Retinal pigment epithelial cell (primary cell): Measurements from ENCODE around the gene ZFP69.

Source experiments
- DNase-seq: peaks from one replicate; pipeline ENCODE4 v3.0.0-alpha.2; 2010; ENCODE audit warnings: low read depth
- H3K4me3 ChIP-seq: 2 replicates; pipeline ENCODE4 v1.5.1; 2011; ENCODE audit warnings: mild to moderate bottlenecking, low read length, control low read depth, moderate library complexity
- TF ChIP-seq, protein P1 (sequence below): conservative IDR thresholded peaks from 2 replicates; pipeline ENCODE4 v1.5.1; 2011; ENCODE audit warnings: low read depth, low read length, control low read depth, inconsistent platforms

ZFP69 gene

GRCh38 chr1:40534589-40534988 is 57.5 kb downstream of the ZFP69 start:
- H3K4me3 ChIP-seq = no peak overlapping the region
- no peak for DNase-seq
- TF ChIP-seq, protein P1, sequence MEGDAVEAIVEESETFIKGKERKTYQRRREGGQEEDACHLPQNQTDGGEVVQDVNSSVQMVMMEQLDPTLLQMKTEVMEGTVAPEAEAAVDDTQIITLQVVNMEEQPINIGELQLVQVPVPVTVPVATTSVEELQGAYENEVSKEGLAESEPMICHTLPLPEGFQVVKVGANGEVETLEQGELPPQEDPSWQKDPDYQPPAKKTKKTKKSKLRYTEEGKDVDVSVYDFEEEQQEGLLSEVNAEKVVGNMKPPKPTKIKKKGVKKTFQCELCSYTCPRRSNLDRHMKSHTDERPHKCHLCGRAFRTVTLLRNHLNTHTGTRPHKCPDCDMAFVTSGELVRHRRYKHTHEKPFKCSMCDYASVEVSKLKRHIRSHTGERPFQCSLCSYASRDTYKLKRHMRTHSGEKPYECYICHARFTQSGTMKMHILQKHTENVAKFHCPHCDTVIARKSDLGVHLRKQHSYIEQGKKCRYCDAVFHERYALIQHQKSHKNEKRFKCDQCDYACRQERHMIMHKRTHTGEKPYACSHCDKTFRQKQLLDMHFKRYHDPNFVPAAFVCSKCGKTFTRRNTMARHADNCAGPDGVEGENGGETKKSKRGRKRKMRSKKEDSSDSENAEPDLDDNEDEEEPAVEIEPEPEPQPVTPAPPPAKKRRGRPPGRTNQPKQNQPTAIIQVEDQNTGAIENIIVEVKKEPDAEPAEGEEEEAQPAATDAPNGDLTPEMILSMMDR = no peak

GRCh38 chr1:40535732-40536131 is 58.6 kb downstream of the ZFP69 start:
- no peak overlapping the region for H3K4me3 ChIP-seq
- TF ChIP-seq, protein P1 = no peak
- no peak for DNase-seq

GRCh38 chr1:40539338-40539737 is 62.2 kb downstream of the ZFP69 start:
- DNase-seq = no peak
- TF ChIP-seq, protein P1 = no peak
- H3K4me3 ChIP-seq = no peak overlapping the region
